Natural killer cell (primary cell): ENCODE measurements around the gene GMPPA. TPM values are rescaled to one million over a fixed set of nuclear protein-coding genes. Genes with fewer than 3 reads are reported as not detected.
A peak's percentile ranks its signal among the peaks of the same experiment; 100 is the strongest.

Source experiments
- ATAC-seq, 3 donors: fragments of 150-1000 bp in 2 of 3; fragments of 200-7000 bp in 1 of 3; cut with Tn5 transposase; 1 replicate in 1 of 3; 2 replicates in 2 of 3; pipeline ENCODE4 v1.10.0; 2021; ENCODE audit warnings: mild to moderate bottlenecking in 2 of 3, moderate library complexity in 2 of 3
- DNase-seq, 2 donors: peaks; one replicate each; pipeline versions ENCODE4 v3.0.0 to v3.0.0-alpha.2; 2013 to 2021; ENCODE audit warnings: mixed read lengths in 1 of 2
- H3K27ac ChIP-seq: one replicate; pipeline ENCODE4 v1.5.1; 2013; ENCODE audit warnings: mild to moderate bottlenecking, low read length
- H3K27me3 ChIP-seq: one replicate; pipeline ENCODE4 v1.6.1; 2013; ENCODE audit warnings: low read length; ENCODE audit not compliant: control insufficient read depth, insufficient read depth
- H3K36me3 ChIP-seq: one replicate; pipeline ENCODE4 v1.6.1; 2013; ENCODE audit warnings: low read length; ENCODE audit not compliant: control insufficient read depth, insufficient read depth
- H3K4me1 ChIP-seq: one replicate; pipeline ENCODE4 v1.6.1; 2013; ENCODE audit warnings: low read length; ENCODE audit not compliant: control insufficient read depth, insufficient read depth
- H3K4me3 ChIP-seq: one replicate; pipeline ENCODE4 v1.5.1; 2013; ENCODE audit warnings: low read length
- H3K9me3 ChIP-seq: one replicate; pipeline ENCODE4 v1.6.1; 2013; ENCODE audit warnings: low read length; ENCODE audit not compliant: control insufficient read depth, insufficient read depth
- H3K27ac Mint-ChIP-seq, 2 donors: one replicate each; pipeline ENCODE4 v1.8.0; 2022; ENCODE audit warnings: mild to moderate bottlenecking in 2 of 2, mixed read lengths in 2 of 2, moderate library complexity in 1 of 2
- H3K27me3 Mint-ChIP-seq, 2 donors: one replicate each; pipeline ENCODE4 v1.8.0; 2022; ENCODE audit warnings: low read depth in 2 of 2, mixed read lengths in 2 of 2
- H3K36me3 Mint-ChIP-seq: one replicate; pipeline ENCODE4 v1.8.0; 2022; ENCODE audit warnings: mixed read lengths
- H3K4me1 Mint-ChIP-seq, 2 donors: one replicate each; pipeline ENCODE4 v1.8.0; 2022; ENCODE audit warnings: mixed read lengths in 2 of 2
- H3K4me3 Mint-ChIP-seq: one replicate; pipeline ENCODE4 v1.8.0; 2022; ENCODE audit warnings: mild to moderate bottlenecking, moderate library complexity, mixed read lengths
- H3K9me3 Mint-ChIP-seq, 2 donors: one replicate each; pipeline ENCODE4 v1.8.0; 2022; ENCODE audit warnings: mixed read lengths in 2 of 2
- CTCF ChIP-seq: fragments of 200-600 bp; IDR thresholded peaks from one replicate; pipeline ENCODE4 v1.8.0; 2022; ENCODE audit warnings: antibody characterized with exemption
- WGBS: methylation state at CpG from one replicate; pipeline ENCODE4 v1.1.7; 2013; ENCODE audit warnings: missing lambda C conversion rate; ENCODE audit not compliant: insufficient coverage; 5-methylcytosine and 5-hydroxymethylcytosine counted together
- intact Hi-C: fragments of 100-400 bp; cut with micrococcal nuclease; formaldehyde crosslinking; loops from one replicate; pipeline ENCODE4 v1.14.2; 2022
- total RNA-seq, 4 donors: library from RNA; stranded (reverse); fragments of 120-200 nt in 1 of 4; gene quantifications; one replicate each; pipeline versions ENCODE4 v1.2.3 to v1.2.4, GENCODE V29; 2013 to 2022

The GMPPA gene
- total RNA-seq, 3 donors from 2014 or later (not counting 1 experiment from before 2014, with no cell fraction given), result 27.6 to 36.3 (median 33.8) TPM

- Histone ChIP-seq H3K9me3 (no peaks in the 10 kb centered on the region), H3K27me3 (peaks cover 28% of the 10 kb centered on the region), H3K36me3 (no peaks in the 10 kb centered on the region), H3K4me3 (no peak overlapping the region), H3K4me1 (peaks cover 20% of the 10 kb centered on the region), H3K27ac (no peak overlapping the region)
- DNase-seq (no peak), ATAC-seq (no peak)
- Mint-ChIP-seq H3K4me3 (peak overlapping the region; percentile 28), H3K27me3 (peaks cover 8 to 26% of the 10 kb centered on the region in 2 donors), H3K36me3 (no peaks in the 10 kb centered on the region), H3K9me3 (no peaks in the 10 kb centered on the region), H3K4me1 (peaks cover 5 to 17% of the 10 kb centered on the region in 2 donors), H3K27ac (no peak overlapping the region)
- WGBS, result 48% methylated on average over 7 of the region's 7 CpGs
- intact Hi-C loops, result loop anchor here (2.0 kb wide), 1 partner anchor 46 kb away; no protein-coding TSS in a partner anchor
- no peak for TF ChIP-seq CTCF
Measured at GRCh38 chr2:219553168-219553417, 54.4 kb downstream of the GMPPA start.

GRCh38 chr2:219553463-219553963 lies 54.8 kb downstream of the GMPPA start:
- H3K27me3 Mint-ChIP-seq, result peaks cover 8 to 22% of the 10 kb centered on the region in 2 donors
- H3K9me3 ChIP-seq, result no peaks in the 10 kb centered on the region
- TF ChIP-seq CTCF, result no peak
- no peak overlapping the region for H3K27ac ChIP-seq
- WGBS, result 88% methylated on average over 12 of the region's 12 CpGs
- no peak overlapping the region for H3K4me3 ChIP-seq
- H3K4me3 Mint-ChIP-seq, result peak overlapping the region; percentile 45
- no peaks in the 10 kb centered on the region for H3K9me3 Mint-ChIP-seq
- H3K36me3 ChIP-seq, result no peaks in the 10 kb centered on the region
- intact Hi-C loops, result loop anchor here (2.0 kb wide), 1 partner anchor 45 kb away; no protein-coding TSS in a partner anchor
- ATAC-seq (no peak), DNase-seq (no peak)
- peaks cover 5 to 17% of the 10 kb centered on the region in 2 donors for H3K4me1 Mint-ChIP-seq
- peaks cover 28% of the 10 kb centered on the region for H3K27me3 ChIP-seq
- H3K27ac Mint-ChIP-seq, result no peak overlapping the region
- peaks cover 20% of the 10 kb centered on the region for H3K4me1 ChIP-seq
- H3K36me3 Mint-ChIP-seq, result no peaks in the 10 kb centered on the region

GRCh38 chr2:219554350-219554749 lies 55.7 kb downstream of the GMPPA start:
- ATAC-seq, result no peak
- Histone ChIP-seq H3K27ac (no peak overlapping the region), H3K27me3 (peaks cover 28% of the 10 kb centered on the region), H3K36me3 (no peaks in the 10 kb centered on the region), H3K9me3 (no peaks in the 10 kb centered on the region), H3K4me3 (no peak overlapping the region), H3K4me1 (peaks cover 20% of the 10 kb centered on the region)
- H3K9me3 Mint-ChIP-seq, result no peaks in the 10 kb centered on the region
- intact Hi-C loops, result no loop called here
- 93% methylated on average over 15 of the region's 15 CpGs for WGBS
- H3K27ac Mint-ChIP-seq, result no peak overlapping the region
- peaks cover 5 to 17% of the 10 kb centered on the region in 2 donors for H3K4me1 Mint-ChIP-seq
- no peak for TF ChIP-seq CTCF
- H3K27me3 Mint-ChIP-seq, result peaks cover 8 to 22% of the 10 kb centered on the region in 2 donors
- H3K36me3 Mint-ChIP-seq, result no peaks in the 10 kb centered on the region
- no peak for DNase-seq
- no peak overlapping the region for H3K4me3 Mint-ChIP-seq

- Histone ChIP-seq H3K36me3 (no peaks in the 10 kb centered on the region), H3K27ac (no peak overlapping the region), H3K4me1 (peaks cover 20% of the 10 kb centered on the region), H3K9me3 (no peaks in the 10 kb centered on the region), H3K4me3 (no peak overlapping the region), H3K27me3 (peaks cover 28% of the 10 kb centered on the region)
- Mint-ChIP-seq H3K4me3 (no peak overlapping the region), H3K9me3 (no peaks in the 10 kb centered on the region), H3K27me3 (peaks cover 8 to 19% of the 10 kb centered on the region in 2 donors), H3K36me3 (no peaks in the 10 kb centered on the region), H3K27ac (no peak overlapping the region), H3K4me1 (peaks cover 5 to 15% of the 10 kb centered on the region in 2 donors)
- intact Hi-C loops, result no loop called here
- ATAC-seq (no peak), DNase-seq (no peak)
- 90% methylated on average over 20 of the region's 20 CpGs for whole genome bisulfite sequencing
- TF ChIP-seq CTCF, result no peak
Measured at GRCh38 chr2:219555956-219556355, 57.3 kb downstream of the GMPPA start.
